ENCODE data around the gene ICE1.
A peak's percentile ranks its signal among the peaks of the same experiment; 100 is the strongest.
"Not testable (repeated sequence)": the region's sequence is repeated elsewhere in the genome, so short reads cannot be mapped to it uniquely, and the experiment has no call there.

ICE1 gene

DNA sequence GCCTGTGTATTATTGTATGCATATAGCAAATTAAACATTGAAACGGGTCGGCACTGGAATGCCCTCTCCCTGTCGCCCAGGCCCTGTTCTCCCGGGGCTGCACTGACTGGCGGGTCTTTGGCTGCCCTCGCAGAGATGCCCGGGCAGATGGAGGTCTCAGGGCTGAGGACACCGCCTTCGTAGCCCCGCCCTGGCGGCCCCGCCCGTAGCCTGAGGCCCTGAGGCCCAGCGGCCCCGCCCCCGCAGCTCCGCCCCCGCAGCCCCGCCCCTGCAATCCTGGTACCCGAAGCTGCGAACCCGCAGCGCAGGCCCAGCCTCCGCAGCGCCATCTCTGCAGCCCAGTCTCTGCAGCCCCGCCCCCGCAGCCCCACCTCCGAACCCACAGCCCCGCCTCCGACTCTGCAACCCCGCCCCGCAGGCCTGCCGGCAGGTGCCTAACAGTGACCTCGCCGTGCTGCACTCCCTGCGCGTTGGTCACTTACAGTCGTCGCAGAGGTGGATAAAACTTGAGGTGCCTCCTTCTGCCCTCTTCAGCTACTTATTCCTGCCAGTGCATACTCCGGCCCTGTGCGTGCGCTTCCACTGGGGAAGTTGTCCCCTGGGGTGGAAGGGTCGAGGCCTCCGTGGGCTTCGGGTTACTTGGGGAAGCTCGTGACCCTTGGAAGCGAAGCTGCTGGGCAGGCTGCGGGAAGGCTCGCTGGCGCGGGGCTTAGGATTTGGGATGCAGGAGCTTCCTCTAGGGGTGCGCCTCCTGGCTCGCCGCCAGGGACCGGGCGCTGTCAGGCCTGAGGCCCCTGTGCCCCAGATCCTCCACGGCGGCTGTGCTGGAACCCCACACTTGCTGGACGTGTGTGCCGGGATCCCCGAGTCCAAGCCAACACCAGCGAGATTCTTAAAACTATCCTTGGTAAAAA lies 72.3 kb downstream of the ICE1 start:
- peak; percentile 35 to 63 for DNase-seq

DNA sequence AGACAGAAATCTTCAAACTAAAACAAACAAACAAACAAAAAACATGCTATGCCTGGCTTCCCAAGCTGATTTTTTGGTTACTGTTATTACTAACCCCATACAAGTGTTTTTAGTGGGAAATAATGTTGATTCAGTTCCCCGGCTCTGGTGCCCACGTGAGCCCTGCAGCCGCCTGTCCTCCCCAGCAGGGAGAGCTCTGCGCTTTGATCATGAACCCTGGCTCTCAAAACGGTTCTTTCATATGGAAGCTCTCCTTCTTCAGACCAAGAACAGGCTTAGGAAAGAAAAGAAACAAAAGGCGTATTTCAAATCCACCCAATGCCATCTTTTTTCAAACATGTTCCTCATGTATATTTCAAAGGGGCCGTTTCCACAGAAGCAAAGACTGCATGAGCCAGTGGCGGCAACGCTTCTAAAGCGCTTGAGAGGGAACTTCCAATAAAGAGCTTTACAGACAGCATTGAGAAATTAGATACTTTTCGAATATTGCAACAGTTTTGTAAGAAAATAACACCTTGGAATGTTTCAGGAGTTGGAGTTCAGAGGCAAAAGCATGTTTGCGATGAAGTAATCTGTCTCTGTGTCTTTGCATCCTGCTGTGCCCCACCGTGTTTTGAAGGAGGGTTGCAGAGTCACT lies 74.8 kb downstream of the ICE1 start:
- DNase-seq, result peak; percentile 72 to 85

DNA sequence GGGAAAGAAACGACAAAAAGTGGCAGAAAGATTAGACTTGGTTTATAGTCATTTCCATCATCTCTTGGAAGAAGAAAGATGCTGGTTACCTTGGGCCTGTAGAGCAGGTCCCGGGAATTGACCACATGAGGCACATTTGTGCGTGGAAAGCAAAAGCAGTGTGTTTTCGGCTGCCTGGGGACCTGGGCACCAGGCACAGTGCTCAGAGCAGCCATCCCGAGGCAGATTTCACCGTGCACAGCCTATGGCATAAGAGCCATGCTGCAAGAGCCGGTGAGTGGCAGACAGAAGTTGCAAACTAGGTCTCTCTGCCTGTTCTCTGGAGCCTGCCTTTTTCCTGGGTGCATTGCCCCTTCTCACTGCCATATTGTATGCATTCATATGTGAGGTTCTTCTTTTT lies 77.0 kb downstream of the ICE1 start:
- DNase-seq, result no peak

DNA sequence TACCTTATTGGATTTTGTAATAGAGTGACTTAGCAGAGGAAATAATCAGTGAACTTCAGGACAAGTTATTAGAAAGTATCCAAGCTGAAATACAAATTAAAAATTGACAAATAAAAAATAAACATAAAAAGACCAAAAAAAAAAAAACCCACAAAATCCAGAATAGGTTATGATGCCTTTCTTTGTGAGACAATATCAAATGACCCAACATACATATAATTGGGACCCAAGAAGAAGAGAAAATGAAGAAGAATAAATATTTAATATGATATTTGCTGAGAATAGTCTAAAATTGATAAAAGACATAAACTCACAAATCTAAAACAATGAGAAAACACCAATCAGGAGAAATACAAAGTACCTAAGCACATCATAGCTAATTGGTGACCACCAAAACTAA lies 81.8 kb downstream of the ICE1 start:
- no peak for DNase-seq

DNA sequence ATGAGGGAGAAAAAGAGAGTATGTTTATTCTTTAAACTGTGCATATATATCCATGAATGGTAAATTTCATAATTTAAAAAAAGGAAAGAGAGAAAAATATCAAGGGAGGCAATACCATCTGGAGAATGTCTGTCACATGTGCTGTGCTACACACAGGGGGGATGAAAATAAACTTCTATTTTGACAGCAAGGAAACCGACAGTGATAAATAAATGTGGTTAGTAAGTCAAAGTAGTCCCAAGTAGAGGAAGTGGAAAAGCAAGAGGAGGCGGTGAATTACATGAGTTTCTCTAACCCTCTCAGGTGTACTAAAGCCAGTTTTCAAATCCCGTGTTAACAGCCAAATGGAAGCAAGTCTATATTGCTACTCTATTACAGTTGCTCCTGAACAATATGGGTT lies 83.3 kb downstream of the ICE1 start:
- DNase-seq, result no peak

DNA sequence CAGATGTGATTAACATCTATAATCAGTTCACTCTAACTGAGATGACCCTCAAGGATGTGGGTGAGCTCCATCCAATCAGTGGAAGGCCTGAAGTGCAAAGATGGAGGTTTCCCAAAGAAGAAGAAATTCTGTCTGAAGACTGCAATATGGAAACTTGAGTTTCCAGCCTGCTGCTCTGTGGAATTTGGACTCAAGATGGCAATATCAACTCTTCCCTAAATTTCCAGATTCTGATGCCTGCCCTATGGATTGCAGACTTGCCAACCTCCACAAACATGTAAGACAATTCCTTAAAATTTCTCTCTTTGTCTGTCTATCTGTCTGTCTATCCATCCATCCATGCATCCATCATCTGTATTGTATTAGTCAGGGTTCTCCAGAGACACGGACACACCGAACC lies 85.9 kb downstream of the ICE1 start:
- DNase-seq, result no peak

DNA sequence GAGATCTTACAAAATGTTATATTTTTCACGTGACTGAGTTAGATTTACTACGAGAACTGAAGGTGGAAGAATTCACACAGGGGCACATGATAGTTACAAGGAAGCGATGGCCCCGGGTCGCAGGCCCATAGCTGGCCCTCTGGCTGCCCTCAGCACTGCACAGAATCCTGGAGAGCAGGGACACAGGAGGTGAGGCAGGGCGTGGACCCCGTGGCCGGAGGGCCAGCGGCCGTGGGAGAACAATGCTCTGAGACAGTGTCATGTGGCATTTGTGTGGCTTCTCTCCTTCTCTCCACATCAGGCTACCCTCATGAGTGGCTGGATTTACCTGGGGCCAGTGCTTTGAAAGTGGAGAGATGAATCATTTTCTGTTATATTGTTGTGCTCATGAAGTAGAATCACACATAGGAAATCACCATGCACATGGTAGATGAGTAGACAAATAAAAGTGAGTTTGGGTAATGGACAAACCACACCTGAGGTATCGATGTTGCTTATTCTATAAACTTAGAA lies 89.5 kb downstream of the ICE1 start:
- DNase-seq, result no peak

DNA sequence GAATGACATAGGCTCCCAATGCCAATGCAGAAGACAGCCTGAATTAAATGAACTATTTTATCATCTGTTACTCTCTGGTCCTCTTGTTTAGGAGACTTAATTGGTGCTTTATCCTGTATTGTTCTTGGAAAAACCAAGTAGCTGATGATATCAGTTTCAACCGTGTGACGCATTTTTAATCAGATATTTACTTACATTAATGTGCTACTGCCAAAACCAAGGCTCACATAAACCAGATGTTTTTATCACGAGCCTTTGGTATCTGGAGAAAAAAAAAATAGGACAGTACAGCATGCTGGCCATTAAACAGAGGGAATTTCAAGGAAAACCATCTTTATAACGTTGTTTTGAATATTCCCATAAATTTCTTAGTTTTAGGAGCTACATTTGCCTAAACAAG lies 90.1 kb downstream of the ICE1 start:
- DNase-seq, result no peak

DNA sequence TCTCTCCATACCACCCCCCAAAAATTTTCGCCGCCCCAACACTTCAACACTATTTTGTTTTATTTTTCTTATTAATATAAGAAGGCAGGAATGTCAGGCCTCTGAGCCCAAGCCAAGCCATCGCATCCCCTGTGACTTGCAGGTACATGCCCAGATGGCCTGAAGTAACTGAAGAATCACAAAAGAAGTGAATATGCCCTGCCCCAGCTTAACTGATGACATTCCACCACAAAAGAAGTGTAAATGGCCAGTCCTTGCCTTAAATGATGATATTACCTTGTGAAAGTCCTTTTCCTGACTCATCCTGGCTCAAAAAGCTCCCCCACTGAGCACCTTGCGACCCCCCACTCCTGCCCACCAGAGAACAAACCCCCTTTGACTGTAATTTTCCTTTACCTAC lies 98.1 kb downstream of the ICE1 start:
- DNase-seq, result not testable (repeated sequence)

DNA sequence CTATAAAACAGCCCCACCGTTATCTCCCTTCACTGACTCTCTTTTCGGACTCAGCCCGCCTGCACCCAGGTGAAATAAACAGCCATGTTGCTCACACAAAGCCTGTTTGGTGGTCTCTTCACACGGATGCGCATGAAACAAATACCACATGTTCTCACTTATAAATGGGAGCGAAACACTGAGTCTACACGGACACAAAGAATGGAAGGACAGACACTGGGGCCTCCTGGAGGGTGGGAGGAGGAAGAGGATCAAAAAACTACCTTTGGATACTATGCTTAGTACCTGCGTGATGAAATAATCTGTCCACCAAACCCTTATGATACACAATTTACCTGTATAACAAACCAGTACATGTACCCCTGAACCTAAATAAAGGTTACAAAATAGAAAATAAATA lies 98.6 kb downstream of the ICE1 start:
- no peak for DNase-seq

DNA sequence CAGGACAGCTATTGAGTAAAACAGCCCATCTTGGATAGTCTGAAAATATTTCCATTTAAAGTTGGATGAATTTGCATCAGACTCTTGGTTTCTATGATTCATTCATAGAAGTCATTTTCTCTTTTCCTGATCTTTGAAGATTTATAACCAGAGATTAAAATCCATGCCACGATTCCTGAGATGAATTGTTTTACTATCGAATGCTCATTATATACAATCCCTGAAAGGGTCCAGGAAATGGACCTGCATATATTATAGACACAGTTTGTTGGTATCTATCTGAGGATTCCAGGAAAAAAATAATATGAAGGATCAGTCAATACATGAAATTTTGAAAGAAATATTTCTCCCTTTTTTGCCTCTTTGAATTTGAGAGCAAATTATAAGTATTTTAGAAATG lies 99.0 kb downstream of the ICE1 start:
- DNase-seq, result no peak

DNA sequence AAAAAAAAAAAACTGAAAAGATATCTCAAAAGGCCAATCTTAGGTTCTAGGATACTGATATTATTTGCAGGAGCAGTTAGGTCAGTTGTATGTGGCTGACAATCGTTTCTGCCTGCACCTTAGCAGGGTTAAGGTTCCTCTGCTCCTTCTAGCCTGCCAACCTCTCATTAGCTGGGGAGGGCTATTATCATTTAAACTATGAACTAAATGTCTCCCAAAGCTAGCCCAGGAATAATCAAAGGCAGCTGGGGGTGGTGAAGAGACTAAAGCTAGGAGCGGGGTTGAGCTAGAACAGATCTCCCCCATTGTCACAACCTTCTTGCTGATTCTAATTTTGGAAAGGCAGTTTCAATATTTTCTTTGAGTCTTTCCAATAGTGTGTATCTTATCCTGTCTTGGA lies 99.9 kb downstream of the ICE1 start:
- no peak for DNase-seq

DNA sequence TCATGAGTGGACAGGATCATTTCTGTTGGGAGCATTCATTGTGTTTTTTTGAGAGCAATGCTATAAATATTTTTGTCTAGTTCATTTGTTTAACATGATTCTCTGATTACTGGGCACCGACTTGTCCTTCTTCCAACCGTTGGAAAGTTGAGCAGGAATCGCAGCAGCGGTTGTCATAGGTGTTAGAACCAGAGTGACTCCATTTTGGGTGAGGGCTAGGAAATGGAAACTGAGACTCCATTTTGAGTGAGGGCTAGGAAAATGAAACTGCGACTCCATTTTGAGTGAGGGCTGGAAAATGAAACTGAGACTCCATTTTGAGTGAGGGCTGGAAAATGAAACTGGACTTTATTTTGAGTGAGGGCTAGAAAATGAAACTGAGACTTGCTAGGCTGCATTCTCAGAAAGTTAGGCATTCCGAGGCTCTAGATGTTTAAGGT lies 100.6 kb downstream of the ICE1 start:
- no peak for DNase-seq

DNA sequence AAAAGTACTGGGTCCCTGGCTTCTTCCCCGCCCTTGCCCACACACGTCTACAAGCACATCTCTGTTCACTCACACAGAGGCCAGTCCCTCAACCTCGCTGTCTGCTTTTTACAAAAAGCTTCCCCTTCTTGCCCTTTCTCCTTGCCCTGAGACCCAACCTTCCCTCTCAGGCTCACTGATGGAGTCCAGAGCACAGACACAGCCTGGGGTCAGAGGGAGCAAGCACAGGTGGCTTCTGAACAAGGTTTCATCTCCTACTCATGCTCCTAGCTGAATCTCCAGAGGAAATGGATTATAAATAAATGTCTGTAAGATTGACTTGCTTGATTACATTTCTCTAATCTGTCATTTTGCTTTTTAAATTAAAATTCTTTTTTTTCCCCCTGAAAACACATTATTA lies 101.8 kb downstream of the ICE1 start:
- no peak for DNase-seq

DNA sequence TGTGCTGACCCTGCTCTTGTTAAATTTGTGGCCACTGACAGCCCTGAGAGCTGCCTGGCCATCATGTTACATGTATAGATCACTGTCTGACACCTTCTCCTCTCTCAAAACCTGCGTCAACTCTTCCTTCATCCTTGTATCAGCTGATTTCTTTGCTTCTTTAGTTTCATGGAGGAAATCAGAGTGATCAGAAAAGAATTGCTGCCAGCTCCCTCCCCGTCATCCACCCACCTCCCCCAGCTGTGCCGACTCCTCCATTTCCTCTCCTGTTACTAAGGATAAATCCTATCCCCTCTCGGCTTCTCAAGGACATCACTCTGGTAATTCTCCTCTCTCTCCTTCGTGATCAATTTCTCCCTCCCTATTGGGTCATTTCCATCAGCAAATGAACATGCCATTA lies 108.9 kb downstream of the ICE1 start:
- no peak for DNase-seq

DNA sequence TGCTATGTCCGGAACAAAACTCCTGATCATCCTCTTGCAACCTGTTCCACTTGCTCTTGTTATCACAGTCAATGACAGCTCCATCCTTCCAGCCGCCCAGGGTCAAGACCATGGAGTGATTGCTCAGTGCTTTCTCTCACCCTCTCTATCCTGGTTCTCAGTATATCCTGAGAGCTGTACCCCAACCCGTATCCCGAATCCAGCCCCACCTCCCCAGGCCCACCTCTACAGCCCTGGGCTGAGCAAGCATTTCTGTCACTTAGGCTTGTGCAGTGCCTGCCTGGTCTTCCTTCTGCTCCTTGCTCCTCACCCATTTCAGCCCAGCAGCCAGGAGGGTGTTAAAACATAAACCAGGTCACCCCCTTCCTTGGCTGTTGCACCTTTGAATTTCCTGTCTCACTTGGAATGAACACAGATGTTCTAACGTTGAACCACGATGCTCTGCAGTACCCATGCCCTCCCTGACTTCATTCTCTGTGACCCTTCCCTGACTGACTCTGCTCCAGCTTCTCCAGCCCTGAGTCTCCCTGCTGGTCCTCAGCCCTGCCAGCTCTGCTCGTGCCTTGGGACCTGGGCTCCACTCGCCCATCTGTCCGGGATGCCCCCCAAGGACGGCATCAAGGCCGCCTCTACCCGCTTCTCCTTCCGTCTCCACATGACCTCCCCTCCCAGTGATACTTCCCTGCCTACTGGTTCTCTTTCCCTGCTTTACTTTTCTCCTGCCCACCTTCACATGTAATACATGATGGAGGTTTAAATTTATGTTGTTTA lies 110.0 kb downstream of the ICE1 start:
- DNase-seq, result no peak

DNA sequence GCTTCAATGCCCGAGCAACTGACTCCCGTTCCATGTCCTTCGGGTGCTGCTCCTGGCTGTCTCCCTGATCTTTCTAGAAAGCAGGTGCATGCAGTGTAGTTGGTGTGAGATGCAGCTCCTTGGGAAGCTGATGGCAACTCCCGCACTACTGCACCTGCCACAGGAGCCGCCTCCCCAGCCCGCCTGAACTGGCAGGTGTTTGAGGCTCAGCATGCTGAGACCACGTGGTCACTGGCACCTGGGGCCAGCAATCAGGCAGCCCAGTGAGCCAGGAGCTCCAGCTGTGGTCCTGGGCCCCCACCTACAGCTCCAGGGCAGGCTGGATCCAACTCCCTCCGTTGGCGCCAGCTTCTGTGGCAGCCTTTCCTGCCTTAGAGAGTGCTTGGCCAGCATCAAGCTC lies 111.5 kb downstream of the ICE1 start:
- no peak for DNase-seq

DNA sequence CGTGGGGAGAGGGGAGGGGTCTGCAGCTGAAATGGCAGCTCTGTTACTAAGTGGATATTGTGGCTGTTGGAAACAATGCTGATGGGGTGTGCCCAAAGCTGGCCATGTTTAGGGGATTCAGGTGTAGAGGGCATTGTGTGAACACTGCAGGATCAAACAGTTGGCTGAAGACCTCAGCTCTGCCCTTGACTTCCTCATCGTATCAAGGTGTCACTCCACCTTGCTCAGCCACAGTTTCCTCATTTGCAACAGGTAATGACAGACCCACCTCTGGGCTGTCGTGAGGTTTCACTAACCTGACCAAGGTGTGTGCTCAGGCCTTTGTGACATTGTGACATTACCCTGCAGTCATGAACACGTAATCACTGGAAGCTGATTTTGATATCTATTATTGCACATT lies 111.9 kb downstream of the ICE1 start:
- DNase-seq, result no peak

DNA sequence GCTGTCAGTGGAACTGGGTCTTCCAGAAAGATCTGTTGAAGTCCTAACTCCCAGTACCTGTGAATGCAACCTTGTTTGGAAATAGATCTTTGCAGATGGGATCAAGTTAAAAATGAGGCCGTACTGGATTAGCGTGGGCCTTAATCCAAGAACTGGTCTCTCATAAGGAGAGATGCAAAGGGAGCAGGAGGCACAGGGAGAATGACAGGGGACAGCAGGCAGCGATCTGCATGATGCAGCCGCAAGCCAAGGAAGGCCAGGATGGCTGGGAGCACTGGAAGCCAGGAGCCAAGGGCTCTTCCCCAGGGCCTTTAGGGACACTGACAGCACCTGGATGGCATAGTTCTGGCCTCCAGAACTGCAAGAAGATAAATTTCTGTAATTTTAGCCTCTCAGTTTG lies 114.4 kb downstream of the ICE1 start:
- DNase-seq, result no peak

DNA sequence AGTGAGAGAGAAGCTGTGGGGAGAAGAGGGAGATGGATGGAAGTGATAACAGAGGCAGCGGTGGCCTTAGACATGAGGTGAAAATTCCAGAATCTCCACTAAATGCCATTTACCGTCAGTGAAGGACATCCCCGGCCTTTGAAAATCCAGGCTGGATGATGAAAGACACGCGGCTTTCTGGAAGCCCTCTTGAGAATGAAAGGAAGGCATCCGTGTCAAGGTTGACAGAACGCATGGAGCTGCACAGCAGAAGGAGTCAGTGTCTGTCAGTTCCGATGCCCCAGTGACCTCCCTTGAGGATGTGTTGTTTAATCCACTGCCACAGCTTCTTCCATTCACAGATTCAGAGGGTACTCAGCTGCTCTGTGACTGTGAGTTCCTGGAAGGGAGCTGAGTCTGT lies 114.9 kb downstream of the ICE1 start:
- no peak for DNase-seq

DNA sequence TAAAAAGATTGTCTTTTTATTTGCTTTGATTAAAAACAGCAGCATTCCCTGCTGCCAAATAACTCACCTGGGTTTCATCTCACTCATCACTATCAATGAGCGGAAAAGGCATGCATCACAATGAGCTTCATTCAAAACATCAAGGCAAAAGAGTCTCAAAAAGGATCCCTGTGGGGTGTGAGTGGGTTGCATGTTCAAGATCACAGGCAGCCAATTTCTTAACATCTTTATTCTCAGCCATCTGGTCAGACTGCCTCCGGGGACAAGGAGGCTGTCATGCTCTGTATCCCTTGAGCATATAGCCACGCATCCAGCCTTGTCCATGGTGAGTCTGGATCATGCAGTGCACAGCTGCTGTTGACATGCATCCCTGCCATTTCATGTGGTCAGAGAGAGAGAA lies 117.1 kb downstream of the ICE1 start:
- peak in 1 of 2 experiments; percentile 24 for DNase-seq

Measured in NCI-H524 (cell line).